NCI-H1048 (cell line): ENCODE data around the gene ZNF892.
"Not testable (repeated sequence)": the region's sequence is repeated elsewhere in the genome, so short reads cannot be mapped to it uniquely, and the experiment has no call there.

Experiments used
- DNase-seq: peaks from one replicate; lab custom pipeline; 2025; lab: John Stamatoyannopoulos, UW

ZNF892 gene

GRCh38 chr2:95207111-95207961 lies at the start of gene ZNF892:
Gene ZNF892, plus strand, starts transcription at chr2:95207521. Its CDS starts 295 bp downstream, at chr2:95207816.
- no peak for DNase-seq

GRCh38 chr2:95158441-95158840 lies 48.9 kb upstream of the ZNF892 start:
- DNase-seq: no peak

GRCh38 chr2:95158891-95159619 lies 48.3 kb upstream of the ZNF892 start:
- no peak for DNase-seq

- peak; percentile 11 for DNase-seq
These were observed 47.5 kb upstream of the ZNF892 start, which contains the start of gene ZNF514 for GRCh38 chr2:95159690-95160449. Gene ZNF514, minus strand, starts transcription at chr2:95159848. Its CDS starts 6,595 bp downstream, at chr2:95153253.

GRCh38 chr2:95165030-95165370 lies 42.3 kb upstream of the ZNF892 start:
- no peak for DNase-seq

GRCh38 chr2:95165371-95166064 lies 41.8 kb upstream of the ZNF892 start, which contains the start of gene ZNF2:
Gene ZNF2, plus strand, starts transcription at chr2:95165809. Its CDS starts 10,418 bp downstream, at chr2:95176227.
- peak; percentile 93 for DNase-seq

- no peak for DNase-seq
These were observed 41.1 kb upstream of the ZNF892 start for GRCh38 chr2:95166065-95166763.

- DNase-seq: no peak
These were observed 35.4 kb upstream of the ZNF892 start for GRCh38 chr2:95171902-95172301.

GRCh38 chr2:95174031-95174542 lies 33.2 kb upstream of the ZNF892 start:
- no peak for DNase-seq

GRCh38 chr2:95179451-95179850 lies 27.9 kb upstream of the ZNF892 start:
- no peak for DNase-seq

- no peak for DNase-seq
These were observed 25.5 kb upstream of the ZNF892 start for GRCh38 chr2:95181774-95182173.

- DNase-seq: no peak
These were observed 22.1 kb upstream of the ZNF892 start for GRCh38 chr2:95185197-95185596.

- DNase-seq: no peak
These were observed 21.3 kb upstream of the ZNF892 start for GRCh38 chr2:95185973-95186372.

GRCh38 chr2:95192956-95193355 lies 14.4 kb upstream of the ZNF892 start:
- DNase-seq: not testable (repeated sequence)

GRCh38 chr2:95203911-95204310 lies 3.4 kb upstream of the ZNF892 start:
- no peak for DNase-seq

GRCh38 chr2:95204396-95204795 lies 2.9 kb upstream of the ZNF892 start:
- no peak for DNase-seq

- DNase-seq: no peak
These were observed 1.2 kb upstream of the ZNF892 start for GRCh38 chr2:95206096-95206495.

GRCh38 chr2:95208106-95208505 lies 785 bp downstream of the ZNF892 start:
- DNase-seq: no peak

- no peak for DNase-seq
These were observed 7.8 kb downstream of the ZNF892 start for GRCh38 chr2:95215018-95215612.

- no peak for DNase-seq
These were observed 13.1 kb downstream of the ZNF892 start for GRCh38 chr2:95220449-95220848.
